Pancreas (tissue), 10 donors: Measurements from ENCODE around the gene RPS5. TPM values are rescaled to one million over a fixed set of nuclear protein-coding genes. Genes with fewer than 3 reads are reported as not detected.
A peak's percentile ranks its signal among the peaks of the same experiment; 100 is the strongest.
"Not testable (repeated sequence)": the region's sequence is repeated elsewhere in the genome, so short reads cannot be mapped to it uniquely, and the experiment has no call there.

Source experiments
- ATAC-seq, 4 donors: fragments of 200-7000 bp; cut with Tn5 transposase; one replicate each; pipeline versions ENCODE4 v1.8.0 to v1.9.1; 2020; ENCODE audit warnings: mild to moderate bottlenecking in 4 of 4, moderate library complexity in 4 of 4
- DNase-seq, 6 donors: peaks; one replicate each; pipeline ENCODE4 v3.0.0-alpha.2; 2020
- FAIRE-seq: peaks from 2 replicates; lab custom pipeline; 2012; peaks lifted over from hg19 to GRCh38; lab: Jason Lieb, UNC
- H3K27ac ChIP-seq, 4 donors: fragments of 200-600 bp; sonication (generic); 1 replicate in 3 of 4; 2 replicates in 1 of 4; pipeline versions ENCODE4 v1.5.0 to v1.8.0; 2020
- H3K27me3 ChIP-seq, 4 donors: fragments of 200-600 bp; one replicate each; pipeline ENCODE4 v1.8.0; 2021
- H3K36me3 ChIP-seq, 3 donors: fragments of 200-600 bp; sonication (generic) in 1 of 3; one replicate each; pipeline versions ENCODE4 v1.5.0 to v1.8.0; 2020 to 2021
- H3K4me1 ChIP-seq, 3 donors: fragments of 200-600 bp; one replicate each; pipeline ENCODE4 v1.8.0; 2021
- H3K4me3 ChIP-seq, 4 donors: fragments of 200-600 bp; sonication (generic) in 2 of 4; one replicate each; pipeline versions ENCODE4 v1.5.0 to v1.8.0; 2020 to 2021
- H3K9me3 ChIP-seq, 4 donors: fragments of 200-600 bp; one replicate each; pipeline ENCODE4 v1.8.0; 2021
- WGBS, 2 donors: extraction: QIAGEN DNeasy Blood & Tissue Kit; methylation state at CpG; one replicate each; pipeline ENCODE4 v1.1.7; 2013; 5-methylcytosine and 5-hydroxymethylcytosine counted together
- intact Hi-C, 3 donors: fragments of 100-400 bp; cut with DNase I; formaldehyde crosslinking; loops; one replicate each; pipeline versions ENCODE4 v1.11.1 to v1.14.2; 2022
- polyA plus RNA-seq, 2 donors: library from polyadenylated mRNA; stranded (reverse); fragments of 200-250 nt; gene quantifications; one replicate each; pipeline ENCODE4 v1.2.3, GENCODE V29; 2013
- total RNA-seq, 6 donors: library from RNA; stranded (reverse); fragmentation: NEBNext Ultra II Directional in 4 of 6; extraction: Animal tissue kit (Norgen Biotek cat#: 25700) in 4 of 6; gene quantifications; one replicate each; pipeline versions ENCODE4 v1.2.1 to v1.2.4, GENCODE V29; 2021 to 2023
- TF ChIP-seq, protein P1 (sequence below), 4 donors: fragments of 200-600 bp; sonication (generic) in 3 of 4; IDR thresholded peaks; one replicate each; pipeline versions ENCODE4 v1.5.0 to v1.8.0; 2021; ENCODE audit warnings: antibody characterized with exemption in 4 of 4
- donor health status: healthy with polysubstance abuse.
- donor health status: DM: no; HTN: no; CAD: no; lungs with moderate emphysema.
- donor health status: DM: no; HTN: no; CAD: no.
- donor health status: control.
- donor health status: control.
- donor health status: Bipolar disorder and iron deficiency.
- donor health status: DM: yes; HTN: yes; CAD: no.
- donor health status: DM: no; HTN: no; CAD: no.
- donor health status: DM: no; HTN: no; CAD: no.
- donor health status: DM: yes; HTN: yes; CAD: no.

RPS5 gene
- total and polyA plus RNA-seq, 8 donors, result 637 to 1,373 (median 841) TPM

DNA sequence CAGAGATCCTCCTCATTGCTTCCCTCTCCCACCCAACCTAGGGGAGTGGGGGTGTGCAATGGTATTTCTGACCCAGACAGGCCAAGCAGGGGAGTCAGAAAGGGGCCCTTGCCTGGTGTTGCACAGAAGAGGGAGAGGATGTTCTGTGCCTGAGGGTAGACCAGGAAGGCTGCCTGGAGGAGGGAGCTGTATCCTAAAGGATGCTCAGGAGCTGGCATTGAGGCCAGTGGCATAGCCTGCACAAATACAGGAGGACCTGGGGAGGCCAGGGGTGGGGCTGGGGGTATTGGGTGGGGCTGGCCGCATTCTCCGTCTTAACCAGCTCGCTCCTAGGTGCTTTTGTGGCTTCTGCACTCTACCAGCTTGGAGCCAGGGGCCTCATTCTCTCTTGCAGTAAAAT, 12.8 kb downstream of the RPS5 start:
- intact Hi-C loops, result no loop called here
- Histone ChIP-seq H3K9me3 (no peaks in the 10 kb centered on the region), H3K27ac (no peak overlapping the region), H3K27me3 (no peaks in the 10 kb centered on the region), H3K36me3 (peaks cover 0 to under 1% (median 0%) of the 10 kb centered on the region in 3 donors), H3K4me1 (peaks cover 0 to 8% (median 8%) of the 10 kb centered on the region in 3 donors), H3K4me3 (no peak overlapping the region)
- TF ChIP-seq, protein P1, sequence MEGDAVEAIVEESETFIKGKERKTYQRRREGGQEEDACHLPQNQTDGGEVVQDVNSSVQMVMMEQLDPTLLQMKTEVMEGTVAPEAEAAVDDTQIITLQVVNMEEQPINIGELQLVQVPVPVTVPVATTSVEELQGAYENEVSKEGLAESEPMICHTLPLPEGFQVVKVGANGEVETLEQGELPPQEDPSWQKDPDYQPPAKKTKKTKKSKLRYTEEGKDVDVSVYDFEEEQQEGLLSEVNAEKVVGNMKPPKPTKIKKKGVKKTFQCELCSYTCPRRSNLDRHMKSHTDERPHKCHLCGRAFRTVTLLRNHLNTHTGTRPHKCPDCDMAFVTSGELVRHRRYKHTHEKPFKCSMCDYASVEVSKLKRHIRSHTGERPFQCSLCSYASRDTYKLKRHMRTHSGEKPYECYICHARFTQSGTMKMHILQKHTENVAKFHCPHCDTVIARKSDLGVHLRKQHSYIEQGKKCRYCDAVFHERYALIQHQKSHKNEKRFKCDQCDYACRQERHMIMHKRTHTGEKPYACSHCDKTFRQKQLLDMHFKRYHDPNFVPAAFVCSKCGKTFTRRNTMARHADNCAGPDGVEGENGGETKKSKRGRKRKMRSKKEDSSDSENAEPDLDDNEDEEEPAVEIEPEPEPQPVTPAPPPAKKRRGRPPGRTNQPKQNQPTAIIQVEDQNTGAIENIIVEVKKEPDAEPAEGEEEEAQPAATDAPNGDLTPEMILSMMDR (IDR thresholded peaks at IDR 0.05), result no peak
- no peak for ATAC-seq
- WGBS, 2 donors, result 88 to 94% methylated on average over 3 of the region's 3 CpGs
- no peak for DNase-seq
- no peak for FAIRE-seq

DNA sequence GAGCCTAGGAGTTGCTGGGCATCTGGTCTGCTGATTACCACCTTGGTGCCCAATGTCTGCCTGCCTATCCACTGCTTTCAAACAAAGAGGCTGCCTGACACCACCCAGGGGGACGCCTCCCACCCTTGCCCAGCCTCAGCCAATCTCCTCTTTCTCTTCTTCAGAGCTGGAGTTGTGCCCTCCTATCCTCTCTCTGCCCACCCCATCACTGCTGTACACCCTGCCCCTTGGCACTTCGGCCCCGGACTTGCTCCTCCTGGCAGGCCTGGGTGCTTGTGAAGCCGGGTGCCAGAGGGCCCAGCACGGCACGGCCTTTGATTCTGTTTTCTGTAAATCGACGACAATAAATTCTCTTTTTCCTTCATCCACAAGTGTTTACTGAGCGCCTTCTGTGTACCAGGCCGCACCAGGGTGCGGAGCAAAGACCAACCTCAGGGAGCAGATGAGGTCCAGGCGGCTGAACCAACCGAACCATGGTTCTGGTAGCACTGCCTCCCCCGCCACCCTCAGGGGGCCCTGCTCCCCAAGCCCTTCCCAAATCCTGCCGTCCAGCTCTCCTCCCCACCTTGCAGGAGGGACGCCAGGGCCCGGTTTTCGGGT, 13.3 kb downstream of the RPS5 start:
- ATAC-seq (no peak), DNase-seq (peak in 1 of 6 donors; percentile 32), FAIRE-seq (no peak)
- peaks cover 0 to 8% (median 8%) of the 10 kb centered on the region in 3 donors for H3K4me1 ChIP-seq
- intact Hi-C loops, result no loop called here
- H3K36me3 ChIP-seq, result no peaks in the 10 kb centered on the region
- peak overlapping the region; percentile 20 to 50 (median 36) for H3K4me3 ChIP-seq
- WGBS, 2 donors, result 43 to 52% methylated on average over 18 of the region's 18 CpGs
- TF ChIP-seq, protein P1 (IDR thresholded peaks at IDR 0.05), result no peak
- H3K9me3 ChIP-seq, result no peaks in the 10 kb centered on the region
- H3K27me3 ChIP-seq, result no peaks in the 10 kb centered on the region
- no peak overlapping the region for H3K27ac ChIP-seq

DNA sequence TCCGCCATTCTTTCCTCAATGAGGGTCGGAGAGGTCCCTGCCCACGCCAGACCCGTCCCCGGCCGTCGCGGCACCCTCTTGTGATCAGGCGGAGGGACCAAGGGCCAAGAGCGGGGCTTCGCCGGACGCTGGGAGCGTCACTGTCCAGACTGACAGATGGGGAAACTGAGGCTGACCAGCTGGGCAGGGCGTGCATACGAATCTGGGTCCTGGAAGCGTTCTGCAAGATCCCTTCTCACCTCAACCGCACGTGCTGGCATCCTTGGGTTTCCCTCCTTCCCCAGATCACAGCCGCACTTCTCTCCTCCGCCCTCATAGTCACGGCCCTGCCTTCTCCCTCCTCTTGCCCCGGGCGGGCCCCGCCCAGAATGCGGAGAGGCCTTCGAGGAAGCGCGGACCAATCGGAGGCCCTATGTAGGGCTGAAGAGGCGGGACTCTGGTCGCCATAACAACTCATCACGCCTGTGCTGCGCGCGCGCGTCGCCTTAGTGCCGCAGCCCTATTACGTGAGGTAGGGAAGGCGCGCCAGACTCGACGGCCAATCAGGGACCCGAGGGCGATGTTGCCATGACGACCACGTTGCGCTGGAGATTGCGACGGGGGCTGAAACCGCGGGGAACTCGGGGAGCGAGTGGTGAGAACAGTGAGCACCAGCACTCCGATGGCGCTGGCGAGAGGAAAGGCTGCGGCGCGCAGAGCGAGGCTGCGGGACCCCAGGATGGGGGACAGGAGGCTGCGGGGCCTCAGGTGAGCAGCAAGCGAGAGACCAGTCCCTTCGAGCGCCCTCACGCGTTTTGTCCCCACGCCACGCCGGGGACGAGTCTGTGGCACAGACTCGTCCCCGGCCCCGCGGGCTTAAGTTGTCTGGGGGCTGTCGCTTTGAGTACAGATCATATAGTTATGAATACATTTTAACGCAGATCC, 14.1 kb downstream of the RPS5 start:
- TF ChIP-seq, protein P1 (IDR thresholded peaks at IDR 0.05), result no peak
- Histone ChIP-seq H3K4me1 (peaks cover 0 to 8% (median 8%) of the 10 kb centered on the region in 3 donors), H3K27ac (peak overlapping the region in 3 of 4 donors; percentile 55 to 66 (median 62)), H3K27me3 (no peaks in the 10 kb centered on the region), H3K4me3 (peak overlapping the region; percentile 31 to 50 (median 40)), H3K9me3 (no peaks in the 10 kb centered on the region), H3K36me3 (no peaks in the 10 kb centered on the region)
- FAIRE-seq (peak; percentile 91), ATAC-seq (peak; percentile 97 to 99 (median 98)), DNase-seq (peak; percentile 99 to 100 (median 100))
- 2% methylated on average over 73 to 80 of the region's 80 CpGs for WGBS, 2 donors
- intact Hi-C loops, result no loop called here

DNA sequence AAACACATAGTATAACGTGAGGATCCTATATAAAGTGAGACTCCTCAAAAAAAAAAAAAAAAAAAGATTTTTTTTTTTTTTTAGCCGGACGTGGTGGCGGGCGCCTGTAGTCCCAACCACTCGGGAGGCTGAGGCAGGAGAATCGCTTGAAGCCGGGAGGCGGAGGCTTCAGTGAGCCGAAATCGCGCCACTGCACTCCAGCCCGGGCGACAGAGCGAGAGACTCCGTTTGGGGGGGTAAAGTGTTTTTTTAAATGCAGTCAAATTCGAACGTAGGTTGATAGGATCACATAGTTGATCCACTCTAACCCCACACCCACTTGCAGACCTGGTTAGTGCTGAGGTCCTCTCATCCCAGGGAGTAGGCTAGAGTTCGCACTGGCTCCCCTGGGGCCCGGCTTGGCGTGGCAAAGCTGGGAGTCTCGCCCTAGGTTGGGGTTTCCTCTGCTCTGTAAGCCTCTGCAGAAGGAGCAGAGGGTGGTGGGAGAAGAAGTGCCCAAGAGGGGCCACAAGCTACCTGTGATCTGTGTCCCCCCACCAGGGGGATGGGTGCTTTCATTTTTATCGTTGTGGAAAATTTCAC, 14.9 kb downstream of the RPS5 start:
- ATAC-seq (no peak), FAIRE-seq (no peak), DNase-seq (peak in 2 of 6 donors; percentile 28 to 55)
- TF ChIP-seq, protein P1 (IDR thresholded peaks at IDR 0.05), result no peak
- intact Hi-C loops, result no loop called here
- H3K9me3 ChIP-seq, result no peaks in the 10 kb centered on the region
- no peaks in the 10 kb centered on the region for H3K36me3 ChIP-seq
- H3K27ac ChIP-seq, result peak overlapping the region in 3 of 4 donors; percentile 55 to 66 (median 62)
- WGBS, 2 donors, result 17 to 32% methylated on average over 23 of the region's 23 CpGs
- H3K4me1 ChIP-seq, result peaks cover 0 to 8% (median 8%) of the 10 kb centered on the region in 3 donors
- H3K4me3 ChIP-seq, result peak overlapping the region in 3 of 4 donors; percentile 31 to 50 (median 48)
- no peaks in the 10 kb centered on the region for H3K27me3 ChIP-seq

DNA sequence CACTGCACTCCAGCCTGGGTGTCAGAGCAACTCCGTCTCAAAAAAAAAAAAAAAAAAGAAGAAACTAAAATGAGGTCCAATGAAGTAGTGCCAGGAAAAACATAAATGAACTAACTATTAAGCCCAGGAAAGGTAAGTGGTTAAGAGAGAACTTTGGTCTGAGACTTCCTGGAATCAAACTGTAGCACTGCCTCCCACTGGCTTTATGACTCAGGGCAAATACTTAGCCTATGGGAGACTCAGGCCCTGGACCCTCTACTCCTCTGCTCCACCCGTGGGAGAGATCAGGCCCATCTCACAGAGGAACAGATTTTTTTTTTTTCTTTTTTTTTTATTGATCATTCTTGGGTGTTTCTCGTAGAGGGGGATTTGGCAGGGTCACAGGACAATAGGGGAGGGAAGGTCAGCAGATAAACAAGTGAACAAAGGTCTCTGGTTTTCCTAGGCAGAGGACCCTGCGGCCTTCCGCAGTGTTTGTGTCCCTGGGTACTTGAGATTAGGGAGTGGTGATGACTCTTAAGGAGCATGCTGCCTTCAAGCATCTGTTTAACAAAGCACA, 16.9 kb downstream of the RPS5 start:
- WGBS, 2 donors, result 69 to 79% methylated on average over 5 of the region's 5 CpGs
- ATAC-seq, H3K36me3 ChIP-seq, H3K27ac ChIP-seq, intact Hi-C loops, H3K27me3 ChIP-seq, DNase-seq, H3K9me3 ChIP-seq, FAIRE-seq, H3K4me3 ChIP-seq: not testable (repeated sequence)
- H3K4me1 ChIP-seq, result peaks cover 0 to 14% (median 8%) of the 10 kb centered on the region in 3 donors
